ENCODE data around the gene IL1RL2.

Gene IL1RL2

GRCh38 chr2:102149243-102149642 lies 37.6 kb upstream of the IL1RL2 start:
- TF ChIP-seq CTCF (IDR thresholded peaks at IDR 0.05; ENCODE audit: low read depth, low read length): no peak

GRCh38 chr2:102149644-102150455 lies 37.0 kb upstream of the IL1RL2 start:
- TF ChIP-seq CTCF (IDR thresholded peaks at IDR 0.05; ENCODE audit: low read depth, low read length): no peak
- H3K4me3 ChIP-seq (ENCODE audit: low read depth, low read length): no peak overlapping the region

More at GRCh38 chr2:102149243-102149642, 37.6 kb upstream of the IL1RL2 start:
- H3K4me3 ChIP-seq (ENCODE audit: low read depth, low read length): no peak overlapping the region

DNA sequence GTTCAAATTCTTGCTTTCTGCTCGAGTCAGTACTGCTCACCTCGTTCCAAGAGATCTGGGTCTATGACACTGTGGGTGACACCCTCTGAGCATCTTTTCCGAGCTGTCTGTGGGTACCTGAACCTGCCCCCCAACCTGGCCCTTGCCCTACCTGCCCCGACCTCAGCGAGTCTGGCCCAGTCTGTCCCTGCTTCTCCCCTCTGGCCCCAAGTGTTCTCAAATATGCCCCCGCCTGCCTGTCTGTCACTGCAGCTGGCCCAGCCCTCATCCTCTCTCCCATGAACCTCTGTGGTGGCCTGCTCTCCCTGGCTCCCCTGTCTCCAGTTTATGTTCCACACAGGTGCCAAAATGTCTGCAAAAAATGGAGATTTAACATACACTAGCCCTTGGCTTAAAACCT lies 32.5 kb upstream of the IL1RL2 start:
- H3K4me3 ChIP-seq (ENCODE audit: low read depth, low read length): no peak overlapping the region
- no peak for TF ChIP-seq CTCF (IDR thresholded peaks at IDR 0.05; ENCODE audit: low read depth, low read length)

DNA sequence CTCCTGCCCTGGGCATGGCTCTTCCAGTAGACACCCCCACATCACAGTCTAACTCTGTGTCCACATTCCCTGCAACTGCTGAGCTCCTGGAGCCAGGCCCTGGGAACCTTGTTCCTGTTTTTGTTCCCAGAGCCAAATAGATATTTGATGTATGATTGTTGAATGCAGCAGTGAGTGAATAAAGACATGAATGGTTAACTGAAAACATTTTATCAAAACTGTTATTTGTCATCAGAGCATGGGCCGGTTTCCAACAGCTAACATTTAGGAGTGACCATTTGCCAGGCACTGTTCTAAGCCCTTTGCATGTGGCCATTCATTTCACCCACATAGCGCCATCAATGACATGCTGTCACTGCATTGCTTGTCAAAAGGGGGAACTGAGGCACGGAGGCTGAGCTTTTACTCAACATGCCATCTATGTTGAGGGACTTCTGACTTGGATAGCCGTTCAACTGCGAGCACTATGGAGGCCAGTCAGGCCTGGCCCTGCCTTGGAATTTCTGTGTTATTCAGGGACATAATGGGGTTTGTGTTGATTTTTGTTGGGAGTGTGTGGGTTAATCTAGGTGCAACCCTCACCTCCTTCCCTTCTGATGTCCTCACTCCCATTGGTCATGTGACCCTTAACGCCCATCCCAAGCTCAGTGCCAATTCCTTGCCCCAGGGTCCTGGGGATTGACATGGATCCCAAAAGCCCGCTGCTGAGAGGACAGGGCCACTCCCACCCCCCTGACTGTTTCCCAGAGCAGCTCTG lies 31.7 kb upstream of the IL1RL2 start:
- H3K4me3 ChIP-seq (ENCODE audit: low read depth, low read length): no peak overlapping the region
- no peak for TF ChIP-seq CTCF (IDR thresholded peaks at IDR 0.05; ENCODE audit: low read depth, low read length)

DNA sequence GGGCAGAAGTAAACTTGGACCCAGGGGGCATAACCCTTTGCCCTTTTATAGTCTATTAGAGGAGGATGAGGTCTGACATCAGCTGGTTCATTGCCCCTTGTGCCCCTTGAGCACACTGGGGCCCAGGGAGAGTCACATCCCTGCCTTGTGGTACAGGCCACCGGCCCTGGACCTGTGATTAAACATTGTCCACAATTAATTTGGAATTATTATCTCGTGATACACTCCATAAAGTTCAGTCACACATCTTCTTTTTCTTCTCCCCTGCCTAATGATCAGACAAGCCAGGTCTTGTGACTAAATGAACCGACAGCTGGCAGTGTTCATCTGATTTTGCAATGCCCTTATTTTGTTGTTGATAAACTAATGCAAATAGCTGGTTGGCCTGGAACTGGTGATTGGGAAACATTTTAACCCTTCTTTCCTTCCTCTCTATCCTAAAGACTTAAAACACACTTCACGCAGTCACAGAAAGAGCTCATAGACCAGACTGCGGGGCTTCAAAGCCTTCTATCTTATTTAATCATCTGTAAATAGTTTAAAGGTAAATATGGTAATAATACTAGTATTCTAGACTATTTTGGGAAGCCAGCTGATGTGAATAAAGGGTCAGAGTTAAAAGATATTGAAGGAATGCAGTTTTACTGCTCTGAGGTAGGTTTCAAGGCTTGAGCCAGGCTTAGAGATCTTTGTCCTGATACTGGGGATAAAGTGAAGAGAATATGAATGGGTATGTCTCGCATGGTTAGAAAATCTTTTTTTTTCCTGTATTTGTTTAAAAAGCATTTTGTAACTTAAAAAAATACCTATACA lies 30.9 kb upstream of the IL1RL2 start:
- no peak overlapping the region for H3K4me3 ChIP-seq (ENCODE audit: low read depth, low read length)

More for the DNA sequence above, 30.9 kb upstream of the IL1RL2 start:
- no peak for TF ChIP-seq CTCF (IDR thresholded peaks at IDR 0.05; ENCODE audit: low read depth, low read length)
